Motor neuron (in vitro differentiated cells): ENCODE results near the gene ALDOC. TPM values are rescaled to one million over a fixed set of nuclear protein-coding genes. Genes with fewer than 3 reads are reported as not detected.

Source experiments
- ATAC-seq, 8 experiments: fragments of 200-7000 bp; cut with Tn5 transposase; replicated peaks in 6 of 8; 2 replicates each; pipeline ENCODE4 v1.8.0; 2021; ENCODE audit warnings: mild to moderate bottlenecking in 8 of 8, moderate library complexity in 8 of 8
- H3K27ac ChIP-seq, 2 donors: fragments of 250-450 bp; sonication (Bioruptor Pico); 2 replicates each; pipeline ENCODE4 v1.9.0; 2021; ENCODE audit warnings: antibody characterized with exemption in 2 of 2, mild to moderate bottlenecking in 2 of 2, moderate library complexity in 1 of 2
- H3K4me1 ChIP-seq, 2 donors: fragments of 250-450 bp; sonication (Bioruptor Pico); replicated peaks in 1 of 2; 2 replicates each; pipeline ENCODE4 v1.6.1; 2021; ENCODE audit warnings: antibody characterized with exemption in 2 of 2, mild to moderate bottlenecking in 2 of 2, moderate library complexity in 1 of 2
- H3K4me3 ChIP-seq, 5 donors: fragments of 250-450 bp; sonication (Bioruptor Pico); 2 replicates each; pipeline ENCODE4 v1.9.0; 2021; ENCODE audit warnings: antibody characterized with exemption in 5 of 5, mild to moderate bottlenecking in 5 of 5, moderate library complexity in 4 of 5
- WGBS, 10 experiments: fragments of 450-650 bp; shearing (Covaris generic); methylation state at CpG; one replicate each; pipeline ENCODE4 v1.0.0; 2022; 5-methylcytosine and 5-hydroxymethylcytosine counted together
- in situ Hi-C, 9 experiments: fragments of 400-800 bp; cut with MboI; loops; one replicate each; pipeline ENCODE4 v1.15.0; 2021; ENCODE audit warnings: low sequenced_read_pairs in 9 of 9, low pct_unique_long_range_greater_than_20kb in 2 of 9; ENCODE audit not compliant: unreplicated experiment in 9 of 9
- total RNA-seq, 8 experiments: library from RNA; unstranded; fragments of 300-600 nt; gene quantifications; 2 replicates each; pipeline versions ENCODE4 v1.2.3 to v1.2.4, GENCODE V29; 2022

Gene ALDOC
- total RNA-seq = 100 to 1,000 TPM in 1 of 8 experiments, 10 to 100 TPM in 7; 15.3 to 104 (median 33.1) TPM

DNA sequence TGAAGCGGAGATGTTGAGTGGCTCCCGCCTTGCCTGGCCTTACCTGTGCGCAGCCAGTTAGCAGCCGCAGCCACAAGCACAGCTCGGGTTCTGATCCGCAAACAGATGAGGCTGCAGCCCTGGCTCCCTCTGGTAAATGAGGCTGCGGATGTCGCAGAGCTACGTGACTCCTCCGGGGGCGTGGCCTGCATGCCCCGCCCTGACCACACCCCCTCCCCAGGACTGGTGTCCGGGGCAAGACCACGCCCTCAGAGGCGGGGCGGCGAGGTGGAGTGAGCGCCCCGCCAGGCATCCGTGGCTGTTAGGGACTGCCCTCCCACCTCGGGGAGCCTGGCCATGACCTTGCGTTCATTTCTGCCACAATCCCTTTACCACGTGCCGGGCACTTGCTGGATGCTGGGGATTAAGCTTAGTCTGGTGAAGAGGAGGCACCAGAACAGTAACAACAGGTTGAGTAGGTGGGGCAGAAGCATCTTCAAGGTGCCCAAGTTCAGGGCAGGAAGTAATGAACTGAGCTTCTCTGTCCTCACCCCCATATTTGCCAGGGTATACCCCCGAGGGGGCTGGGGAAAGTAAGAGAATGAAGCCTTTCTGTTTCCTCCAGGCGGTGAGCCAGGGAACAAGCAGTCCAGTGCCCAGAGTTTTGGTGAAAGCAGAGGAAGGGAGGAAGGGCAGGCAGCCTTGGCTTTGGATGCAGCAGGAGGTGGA is at the start of gene ALDOC:
TSS of gene ALDOC (minus strand) at position 138 of the 708 bp plus-strand sequence. CDS start 1,363 bp downstream, outside the sequence.
- 0 to 100% (median 53%) methylated on average over 1 to 9 of the region's 26 CpGs; no CpG with 5 or more reads in 4 of the 10 experiments for WGBS, 10 experiments
- peak; percentile 87 to 96 (median 92) for ATAC-seq
- Histone ChIP-seq H3K27ac (peak within 1 kb of the TSS in 1 of 2 donors; percentile 3), H3K4me3 (peak within 1 kb of the TSS; percentile 30 to 48 (median 41)), H3K4me1 (peaks cover 11 to 17% of the 10 kb centered on the region in 2 donors)
- in situ Hi-C loops = loop anchor here in 1 of 9 experiments (25.0 kb wide), 1 partner anchor 90 kb away; no protein-coding TSS in a partner anchor

- WGBS, 10 experiments = 90 to 100% (median 96%) methylated on average over 1 to 2 of the region's 2 CpGs; no CpG with 5 or more reads in 6 of the 10 experiments
- no peak for ATAC-seq
- H3K27ac ChIP-seq = no peak overlapping the region
- in situ Hi-C loops = loop anchor here in 1 of 9 experiments (25.0 kb wide), 1 partner anchor 88 kb away; the partner anchor contains the start of genes PROCA1, RAB34 and RPL23A
- no peak overlapping the region for H3K4me3 ChIP-seq
- no peaks in the 10 kb centered on the region for H3K4me1 ChIP-seq
Observed at GRCh38 chr17:28624148-28624547, 47.5 kb upstream of the ALDOC start.

GRCh38 chr17:28623696-28624095 is 47.0 kb upstream of the ALDOC start:
- Histone ChIP-seq H3K4me1 (no peaks in the 10 kb centered on the region), H3K27ac (no peak overlapping the region), H3K4me3 (no peak overlapping the region)
- in situ Hi-C loops = loop anchor here in 1 of 9 experiments (25.0 kb wide), 1 partner anchor 89 kb away; the partner anchor contains the start of genes PROCA1, RAB34 and RPL23A
- no peak for ATAC-seq
- WGBS, 10 experiments = 81 to 100% (median 90%) methylated on average over 1 to 4 of the region's 4 CpGs; no CpG with 5 or more reads in 3 of the 10 experiments

GRCh38 chr17:28622186-28622585 is 45.5 kb upstream of the ALDOC start:
- WGBS, 10 experiments = 86 to 100% (median 96%) methylated on average over 1 to 3 of the region's 3 CpGs; no CpG with 5 or more reads in 3 of the 10 experiments
- H3K4me3 ChIP-seq = no peak overlapping the region
- no peak overlapping the region for H3K27ac ChIP-seq
- in situ Hi-C loops = loop anchor here in 1 of 9 experiments (25.0 kb wide), 1 partner anchor 90 kb away; the partner anchor contains the start of genes PROCA1, RAB34 and RPL23A
- no peaks in the 10 kb centered on the region for H3K4me1 ChIP-seq
- no peak for ATAC-seq

GRCh38 chr17:28620010-28620409 is 43.3 kb upstream of the ALDOC start:
- in situ Hi-C loops = loop anchor here in 1 of 9 experiments (25.0 kb wide), 1 partner anchor 92 kb away; the partner anchor contains the start of genes PROCA1, RAB34 and RPL23A
- Histone ChIP-seq H3K27ac (no peak overlapping the region), H3K4me3 (no peak overlapping the region)

DNA sequence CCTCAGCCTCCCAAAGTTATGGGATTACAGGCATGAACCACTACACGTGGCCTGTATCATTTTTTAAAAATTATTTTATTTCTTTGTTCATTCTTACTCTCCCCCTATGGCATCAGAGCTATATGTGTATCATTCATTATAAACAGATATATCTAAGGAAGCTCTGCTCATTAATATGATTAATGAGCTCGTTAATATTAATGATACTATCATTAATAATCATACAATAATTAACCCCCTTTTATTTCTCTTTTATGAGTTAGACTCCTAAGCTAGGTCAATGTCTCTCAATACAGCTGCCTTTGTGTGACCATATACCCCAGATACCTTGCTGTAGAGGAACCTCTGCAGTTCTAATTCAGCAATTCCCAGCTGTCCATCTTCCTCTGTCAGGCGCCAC is 41.8 kb upstream of the ALDOC start:
- no peak for ATAC-seq
- Histone ChIP-seq H3K27ac (no peak overlapping the region), H3K4me1 (no peaks in the 10 kb centered on the region), H3K4me3 (no peak overlapping the region)
- in situ Hi-C loops = loop anchor here in 1 of 9 experiments (25.0 kb wide), 1 partner anchor 94 kb away; the partner anchor contains the start of genes PROCA1, RAB34 and RPL23A
- 67 to 100% (median 89%) methylated on average over 1 to 3 of the region's 3 CpGs; no CpG with 5 or more reads in 2 of the 10 experiments for WGBS, 10 experiments

More at GRCh38 chr17:28620010-28620409, 43.3 kb upstream of the ALDOC start:
- WGBS, 10 experiments = 61 to 100% (median 93%) methylated on average over 1 to 2 of the region's 2 CpGs; no CpG with 5 or more reads in 3 of the 10 experiments
- H3K4me1 ChIP-seq = no peaks in the 10 kb centered on the region
- ATAC-seq = no peak

GRCh38 chr17:28616281-28616680 is 39.6 kb upstream of the ALDOC start:
- WGBS, 10 experiments = 70 to 100% (median 86%) methylated on average over 1 to 6 of the region's 7 CpGs; no CpG with 5 or more reads in 3 of the 10 experiments
- ATAC-seq = no peak
- Histone ChIP-seq H3K4me1 (no peaks in the 10 kb centered on the region), H3K27ac (no peak overlapping the region), H3K4me3 (no peak overlapping the region)
- in situ Hi-C loops = loop anchor here in 1 of 9 experiments (25.0 kb wide), 1 partner anchor 96 kb away; the partner anchor contains the start of genes PROCA1, RAB34 and RPL23A

GRCh38 chr17:28615260-28615940 is 38.7 kb upstream of the ALDOC start:
- WGBS, 10 experiments = 67 to 100% (median 94%) methylated on average over 1 to 2 of the region's 4 CpGs; no CpG with 5 or more reads in 2 of the 10 experiments
- no peak for ATAC-seq
- Histone ChIP-seq H3K4me1 (no peaks in the 10 kb centered on the region), H3K4me3 (no peak overlapping the region), H3K27ac (no peak overlapping the region)
- in situ Hi-C loops = loop anchor here in 1 of 9 experiments (25.0 kb wide), 1 partner anchor 97 kb away; the partner anchor contains the start of genes PROCA1, RAB34 and RPL23A

DNA sequence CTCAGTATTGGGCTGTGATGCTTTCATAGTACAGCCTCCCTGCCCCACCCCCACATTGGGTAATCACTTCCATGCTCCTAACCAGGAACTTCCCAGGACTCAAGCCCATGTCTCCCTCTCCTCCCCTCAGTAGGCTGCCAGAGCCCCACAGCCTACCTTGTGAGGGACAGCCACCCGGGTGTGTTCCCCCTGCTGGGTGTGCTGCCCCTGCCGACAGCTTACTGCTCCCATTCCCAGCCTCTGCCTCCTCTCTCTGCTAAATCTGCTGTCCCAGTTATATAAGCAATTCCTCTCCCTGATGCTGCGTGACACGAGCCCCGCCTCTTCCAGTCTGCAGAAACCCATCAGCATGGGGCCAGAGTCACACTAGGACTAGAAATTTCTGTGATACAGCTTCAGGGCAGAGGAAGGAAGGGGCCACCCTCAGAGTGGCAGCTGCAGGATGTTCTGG is 37.3 kb upstream of the ALDOC start, which contains the start of gene RSKR:
TSS of gene RSKR (minus strand) at position 255 of the 451 bp plus-strand sequence. CDS start at position 231, 24 bp downstream.
- WGBS, 10 experiments = 40 to 100% (median 90%) methylated on average over 1 to 3 of the region's 5 CpGs; no CpG with 5 or more reads in 7 of the 10 experiments
- Histone ChIP-seq H3K27ac (no peak within 1 kb of the TSS), H3K4me1 (no peaks in the 10 kb centered on the region), H3K4me3 (no peak within 1 kb of the TSS)
- in situ Hi-C loops = loop anchor here in 1 of 9 experiments (25.0 kb wide), 1 partner anchor 98 kb away; the partner anchor contains the start of genes PROCA1, RAB34 and RPL23A
- peak in 3 of 8 experiments; percentile 16 to 50 (median 43) for ATAC-seq

GRCh38 chr17:28612936-28613872 is 36.5 kb upstream of the ALDOC start:
- H3K4me3 ChIP-seq = no peak overlapping the region
- 40 to 100% (median 64%) methylated on average over 1 to 5 of the region's 6 CpGs; no CpG with 5 or more reads in 2 of the 10 experiments for WGBS, 10 experiments

GRCh38 chr17:28612531-28612930 is 35.8 kb upstream of the ALDOC start:
- no peak for ATAC-seq
- Histone ChIP-seq H3K27ac (no peak overlapping the region), H3K4me3 (no peak overlapping the region), H3K4me1 (no peaks in the 10 kb centered on the region)
- 0 to 83% (median 48%) methylated on average over 1 to 2 of the region's 2 CpGs; no CpG with 5 or more reads in 4 of the 10 experiments for WGBS, 10 experiments
- in situ Hi-C loops = loop anchor here in 1 of 9 experiments (25.0 kb wide), 1 partner anchor 100 kb away; the partner anchor contains the start of genes PROCA1, RAB34 and RPL23A

More at GRCh38 chr17:28612936-28613872, 36.5 kb upstream of the ALDOC start:
- H3K27ac ChIP-seq = no peak overlapping the region
- peak; percentile 22 to 77 (median 45) for ATAC-seq
- no peaks in the 10 kb centered on the region for H3K4me1 ChIP-seq
- in situ Hi-C loops = loop anchor here in 1 of 9 experiments (25.0 kb wide), 1 partner anchor 99 kb away; the partner anchor contains the start of genes PROCA1, RAB34 and RPL23A
